GM12878 (cell line): Measurements from ENCODE around the gene ANKRD62. TPM values are rescaled to one million over a fixed set of nuclear protein-coding genes. Genes with fewer than 3 reads are reported as not detected.

Experiments
- ATAC-seq: fragments of 200-7000 bp; cut with Tn5 transposase; 3 replicates; pipeline ENCODE4 v1.9.1; 2020; ENCODE audit warnings: mild to moderate bottlenecking, moderate library complexity
- BruUV-seq: library from RNA; stranded (reverse); fragments of 400-500 nt; replicated peaks from 2 replicates; lab custom pipeline; 2021; lab: Mats Ljungman, UMichigan
- CTCF ChIA-PET: fragments of 300-600 bp; sonication (Branson Sonifier 250); formaldehyde crosslinking; extraction: SDS; loops from one replicate; lab custom pipeline; 2021; ENCODE audit warnings: inconsistent platforms; lab: Yijun Ruan, JAX
- POLR2A ChIA-PET: fragments of 350-600 bp; formaldehyde crosslinking; extraction: SDS; loops from one replicate; lab custom pipeline; 2021; ENCODE audit warnings: inconsistent platforms; lab: Charles Lee
- RAD21 ChIA-PET: fragments of 300-600 bp; sonication (Branson Sonifier 250); formaldehyde crosslinking; loops from one replicate; lab custom pipeline; 2023; ENCODE audit warnings: antibody characterized with exemption; ENCODE audit not compliant: unreplicated experiment; lab: Charles Lee
- SMC1A ChIA-PET: fragments of 300-600 bp; sonication (Branson Sonifier 250); formaldehyde crosslinking; loops from one replicate; lab custom pipeline; 2023; ENCODE audit not compliant: unreplicated experiment, uncharacterized antibody; lab: Charles Lee
- DNase-seq: peaks from one replicate; pipeline ENCODE4 v3.0.0-alpha.2; 2011; ENCODE audit warnings: low read depth, low spot score
- FAIRE-seq: peaks from 3 replicates; lab custom pipeline; 2011; peaks lifted over from hg19 to GRCh38; lab: Jason Lieb, UNC
- H2AFZ ChIP-seq: 2 replicates; pipeline ENCODE4 v1.6.0; 2011; ENCODE audit warnings: low read depth, low read length, control low read depth; ENCODE audit not compliant: control insufficient read depth
- H3K27ac ChIP-seq: 2 replicates; pipeline ENCODE4 v1.5.1; 2011; ENCODE audit warnings: control low read depth; ENCODE audit not compliant: control insufficient read depth, insufficient read depth
- H3K27me3 ChIP-seq, 2 experiments: replicated peaks in 1 of 2; 2 replicates each; pipeline versions ENCODE4 v1.6.0 to v1.6.1; 2011; ENCODE audit warnings: low read length in 1 of 2; ENCODE audit not compliant: control insufficient read depth in 2 of 2, insufficient read depth in 2 of 2
- H3K36me3 ChIP-seq, 2 experiments: 2 replicates each; pipeline ENCODE4 v1.5.1; 2011; ENCODE audit warnings: low read length in 1 of 2; ENCODE audit not compliant: control insufficient read depth in 2 of 2, insufficient read depth in 2 of 2
- H3K4me1 ChIP-seq: 2 replicates; pipeline ENCODE4 v1.6.1; 2011; ENCODE audit warnings: mild to moderate bottlenecking, low read length, moderate library complexity, mixed read lengths; ENCODE audit not compliant: control insufficient read depth, insufficient read depth
- H3K4me2 ChIP-seq: 2 replicates; pipeline ENCODE4 v1.6.0; 2011; ENCODE audit warnings: control low read depth; ENCODE audit not compliant: control insufficient read depth, insufficient read depth
- H3K4me3 ChIP-seq: fragments of 200-600 bp; sonication (generic); 2 replicates; pipeline ENCODE4 v1.5.1; 2016
- H3K79me2 ChIP-seq: 2 replicates; pipeline ENCODE4 v1.6.0; 2011; ENCODE audit warnings: low read length; ENCODE audit not compliant: control insufficient read depth, insufficient read depth
- H3K9ac ChIP-seq: 2 replicates; pipeline ENCODE4 v1.8.0; 2011; ENCODE audit warnings: low read length, control low read depth, mixed read lengths; ENCODE audit not compliant: control insufficient read depth, insufficient read depth
- H3K9me3 ChIP-seq: replicated peaks from 3 replicates; pipeline ENCODE4 v1.5.1; 2011; ENCODE audit warnings: mild to moderate bottlenecking, low read length; ENCODE audit not compliant: control insufficient read depth, insufficient read depth
- H4K20me1 ChIP-seq: 2 replicates; pipeline ENCODE4 v1.6.0; 2011; ENCODE audit not compliant: control insufficient read depth, insufficient read depth
- CTCF ChIP-seq, 3 experiments: IDR thresholded peaks in 2 of 3; conservative IDR thresholded peaks in 1 of 3; 2 replicates each; pipeline ENCODE4 v1.5.1; 2011; ENCODE audit warnings: low read depth in 3 of 3, low read length in 3 of 3, mild to moderate bottlenecking in 3 of 3, control low read depth in 2 of 3, moderate library complexity in 2 of 3, inconsistent platforms in 1 of 3, mixed read lengths in 1 of 3; ENCODE audit not compliant: control insufficient read depth in 2 of 3, insufficient read depth in 1 of 3; ENCODE audit errors: extremely low read depth in 1 of 3
- SIN3A ChIP-seq: IDR thresholded peaks from 2 replicates; pipeline ENCODE4 v1.6.1; 2012; ENCODE audit warnings: low read depth, low read length, improper control_type of control experiment
- WGBS: methylation state at CpG from one replicate; pipeline ENCODE4 v1.1.6; 2016; ENCODE audit warnings: low lambda C conversion rate; ENCODE audit not compliant: insufficient replicate concordance, insufficient coverage; ENCODE audit errors: missing lambda C conversion rate; 5-methylcytosine and 5-hydroxymethylcytosine counted together
- in situ Hi-C: fragments of 300-500 bp; cut with MboI; formaldehyde crosslinking; loops from 9 replicates; pipeline ENCODE4 v1.14.3; 2018; ENCODE audit warnings: mixed read lengths
- intact Hi-C: fragments of 100-400 bp; cut with micrococcal nuclease; formaldehyde crosslinking; loops from one replicate; pipeline ENCODE4 v1.14.2; 2022; ENCODE audit not compliant: unreplicated experiment
- polyA plus RNA-seq, 11 experiments: library from polyadenylated mRNA; depleted of rRNA in 4 of 11; unstranded in 6 of 11; stranded (reverse) in 5 of 11; fragments of >200 nt; fragmentation: Nextera tagmentation in 4 of 11; fragmentation: Illumina TruSeq in 1 of 11; extraction: Ambion mirVana in 4 of 11; extraction: Trizol in 1 of 11; gene quantifications; 1 replicate in 1 of 11; 2 replicates in 10 of 11; pipeline versions ENCODE4 v1.2.1 to v1.2.3, GENCODE V29; 2011 to 2016; ENCODE audit warnings: inconsistent platforms in 2 of 11, missing spikeins in 2 of 11, low read depth in 1 of 11
- total RNA-seq, 4 experiments: library from RNA; depleted of rRNA in 3 of 4; stranded (reverse); fragments of >200 nt in 3 of 4; fragmentation: Illumina TruSeq in 1 of 4; extraction: Trizol in 1 of 4; gene quantifications; 2 replicates each; pipeline versions ENCODE4 v1.2.1 to v1.2.3, GENCODE V29; 2013 to 2021

Gene ANKRD62
- total and polyA plus RNA-seq, 10 of the 15 experiments (the other 5 are each of a cell fraction or from before 2014, with no cell fraction given), result not detected

- ChIA-PET RAD21 (no interaction called here), POLR2A (no interaction called here), SMC1A (no interaction called here), CTCF (no interaction called here)
- H3K27me3 ChIP-seq, result no peaks in the 10 kb centered on the region
- H4K20me1 ChIP-seq, result no peaks in the 10 kb centered on the region
- no peak overlapping the region for H2AFZ ChIP-seq
- H3K4me2 ChIP-seq, result no peak overlapping the region
- ATAC-seq (no peak; the same call in 2 of the 3 replicates), DNase-seq (no peak), FAIRE-seq (no peak)
- H3K4me1 ChIP-seq, result peaks cover 30% of the 10 kb centered on the region
- H3K9me3 ChIP-seq, result no peaks in the 10 kb centered on the region
- no peaks in the 10 kb centered on the region for H3K79me2 ChIP-seq
- no peak overlapping the region for H3K27ac ChIP-seq
- no peak overlapping the region for H3K4me3 ChIP-seq
- 53% methylated on average over 12 of the region's 12 CpGs for WGBS
- intact Hi-C loops (no loop called here), in situ Hi-C loops (no loop called here)
- no peaks in the 10 kb centered on the region for H3K36me3 ChIP-seq
- no peak overlapping the region for H3K9ac ChIP-seq
- BruUV-seq, result no TSS peak
- no peak for TF ChIP-seq SIN3A
- TF ChIP-seq CTCF (IDR thresholded peaks at IDR 0.05 in 2 of 3, conservative IDR thresholded peaks at IDR 0.05 in 1 of 3; ENCODE audit: control insufficient read depth in 2 of 3, extremely low read depth in 1 of 3, insufficient read depth in 1 of 3, low read depth in 3 of 3, low read length in 3 of 3), result peak in 1 of 3 experiments; percentile 11; a peak in 2 of 6 replicates
Measured at GRCh38 chr18:12046751-12047335, 46.8 kb upstream of the ANKRD62 start.
